Cardiac fibroblast (primary cell): ENCODE results near the gene NHSL2.

Experiments
- DNase-seq, 2 donors: peaks; one replicate each; pipeline versions ENCODE4 v3.0.0 to v3.0.0-alpha.2; 2010; ENCODE audit warnings: low read depth in 2 of 2
- H3K4me3 ChIP-seq, 2 donors: replicated peaks in 1 of 2; 1 replicate in 1 of 2; 2 replicates in 1 of 2; pipeline ENCODE4 v1.5.1; 2011; ENCODE audit warnings: low read depth in 2 of 2, low read length in 2 of 2, mild to moderate bottlenecking in 2 of 2, moderate library complexity in 1 of 2
- CTCF ChIP-seq: IDR thresholded peaks from one replicate; pipeline ENCODE4 v1.5.1; 2011; ENCODE audit warnings: low read depth, mild to moderate bottlenecking, low read length, inconsistent platforms

NHSL2 gene

GRCh38 chrX:72107320-72107719 is 196.7 kb downstream of the NHSL2 start:
- H3K4me3 ChIP-seq = no peak overlapping the region
- DNase-seq = peak in 1 of 2 donors; percentile 36
- TF ChIP-seq CTCF = no peak

- H3K4me3 ChIP-seq = no peak overlapping the region
- no peak for DNase-seq
- TF ChIP-seq CTCF = no peak
Observed at GRCh38 chrX:72107841-72108595, 197.4 kb downstream of the NHSL2 start.

- TF ChIP-seq CTCF = no peak
- DNase-seq = no peak
- no peak overlapping the region for H3K4me3 ChIP-seq
Observed at GRCh38 chrX:72108666-72109065, 198.0 kb downstream of the NHSL2 start.

GRCh38 chrX:72110051-72110875 is 199.6 kb downstream of the NHSL2 start:
- H3K4me3 ChIP-seq = no peak overlapping the region
- no peak for TF ChIP-seq CTCF
- DNase-seq = peak in 1 of 2 donors; percentile 20

GRCh38 chrX:72110876-72111708 is 200.4 kb downstream of the NHSL2 start:
- TF ChIP-seq CTCF = no peak
- no peak for DNase-seq
- no peak overlapping the region for H3K4me3 ChIP-seq

GRCh38 chrX:72113461-72113860 is 202.8 kb downstream of the NHSL2 start:
- TF ChIP-seq CTCF = no peak
- no peak for DNase-seq
- H3K4me3 ChIP-seq = no peak overlapping the region
